ENCODE results near the gene RIMBP2. TPM values are rescaled to one million over a fixed set of nuclear protein-coding genes. Genes with fewer than 3 reads are reported as not detected.

Gene RIMBP2
- total and polyA plus RNA-seq, 9 of the 15 experiments (the other 6 are each of a cell fraction or from before 2014, with no cell fraction given) = not detected

GRCh38 chr12:130609966-130610365, 106.1 kb downstream of the RIMBP2 start:
- CTCF ChIA-PET (ENCODE audit: low intra/inter-chr PET ratio) = no interaction called here

More at GRCh38 chr12:130609966-130610365, 106.1 kb downstream of the RIMBP2 start:
- Histone ChIP-seq H3K9me1 (ENCODE audit: control insufficient read depth, insufficient read depth, low read length) (no peaks in the 10 kb centered on the region), H3K27ac (ENCODE audit: extremely low read depth, low read depth, low read length) (no peak overlapping the region), H4K20me1 (replicated peaks; ENCODE audit: control insufficient read depth, insufficient read depth, low read length) (no peaks in the 10 kb centered on the region), H3K4me2 (ENCODE audit: insufficient read depth, low read length) (no peak overlapping the region), H3K79me2 (ENCODE audit: control insufficient read depth, insufficient read depth, low read length) (no peaks in the 10 kb centered on the region), H3K36me3 (ENCODE audit: control insufficient read depth, insufficient read depth, low read length) (no peaks in the 10 kb centered on the region), H3K9me3 (replicated peaks; ENCODE audit: control insufficient read depth, insufficient read depth, low read depth, low read length) (no peaks in the 10 kb centered on the region), H3K4me1 (replicated peaks in 1 of 2; ENCODE audit: control insufficient read depth in 2 of 2, insufficient read depth in 2 of 2, low read length in 2 of 2) (no peaks in the 10 kb centered on the region), H3K27me3 (ENCODE audit: control insufficient read depth in 2 of 2, insufficient read depth in 2 of 2, low read length in 2 of 2) (peaks cover 34 to 79% of the 10 kb centered on the region in 2 experiments; a peak in 3 of 5 replicates), H3K4me3 (no peak overlapping the region), H2AFZ (ENCODE audit: low read depth, low read length) (no peak overlapping the region), H3K9ac (ENCODE audit: insufficient read depth in 1 of 2, low read depth in 2 of 2, low read length in 2 of 2) (no peak overlapping the region)
- intact Hi-C loops (cut with micrococcal nuclease) (no loop called here), in situ Hi-C loops (cut with MboI) (no loop called here)
- 0% methylated on average over 7 of the region's 11 CpGs for WGBS (ENCODE audit: insufficient coverage, low coverage, missing lambda C conversion rate)
- BruUV-seq (replicated peaks) = no TSS peak
- DNase-seq (ENCODE audit: extremely low read depth in 1 of 4, low spot score in 3 of 4) (no peak), FAIRE-seq (no peak), ATAC-seq (no peak)
- TF ChIP-seq TBL1XR1 (IDR thresholded peaks at IDR 0.05; ENCODE audit: low read length in 2 of 2) (no peak), GTF2B (IDR thresholded peaks at IDR 0.05; ENCODE audit: extremely low read depth, insufficient read length) (no peak), ETV6 (IDR thresholded peaks at IDR 0.05; ENCODE audit: borderline replicate concordance in 1 of 2, low read depth in 2 of 2, low read length in 1 of 2) (no peak), ETV6 (CRISPR knock-in tag; IDR thresholded peaks at IDR 0.05; ENCODE audit: borderline replicate concordance) (no peak), ATF4 (CRISPR knock-in tag; IDR thresholded peaks at IDR 0.05) (no peak), GATAD2B (IDR thresholded peaks at IDR 0.05; ENCODE audit: borderline replicate concordance) (no peak)
- POLR2A ChIA-PET = interaction anchor here (0.6 kb wide), 1 partner anchor 468 kb away, joined by 3 read pairs; no protein-coding TSS in a partner anchor

Data from K562 (cell line).